Measurements from ENCODE around the gene SMIM15.

SMIM15 gene

GRCh38 chr5:61159070-61159469 is 3.2 kb downstream of the SMIM15 start:
- no peak for DNase-seq

GRCh38 chr5:61151893-61152292 is 10.4 kb downstream of the SMIM15 start:
- DNase-seq, result no peak

- DNase-seq, result no peak
Observed at GRCh38 chr5:61148515-61148914, 13.8 kb downstream of the SMIM15 start.

DNA sequence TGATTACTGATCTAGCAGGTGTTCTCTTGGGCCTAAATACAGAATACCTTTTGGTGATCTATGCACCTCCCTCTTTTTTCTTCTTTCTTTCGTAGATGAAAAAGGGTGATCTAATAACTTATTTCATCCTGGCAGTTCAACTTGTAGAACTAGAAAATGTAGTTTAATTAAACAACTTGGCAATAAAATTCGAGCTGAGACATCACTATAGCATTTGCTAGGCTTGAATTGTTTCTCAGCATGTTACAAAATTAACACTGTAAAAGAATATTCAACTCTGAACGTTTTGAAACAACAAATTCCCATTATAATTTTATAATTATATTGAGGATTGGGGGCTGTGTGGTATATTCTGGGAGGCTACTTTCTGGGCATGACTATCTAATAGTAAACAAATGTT is 19.5 kb downstream of the SMIM15 start:
- DNase-seq, result no peak

GRCh38 chr5:61142391-61142790 is 19.9 kb downstream of the SMIM15 start:
- DNase-seq, result no peak

DNA sequence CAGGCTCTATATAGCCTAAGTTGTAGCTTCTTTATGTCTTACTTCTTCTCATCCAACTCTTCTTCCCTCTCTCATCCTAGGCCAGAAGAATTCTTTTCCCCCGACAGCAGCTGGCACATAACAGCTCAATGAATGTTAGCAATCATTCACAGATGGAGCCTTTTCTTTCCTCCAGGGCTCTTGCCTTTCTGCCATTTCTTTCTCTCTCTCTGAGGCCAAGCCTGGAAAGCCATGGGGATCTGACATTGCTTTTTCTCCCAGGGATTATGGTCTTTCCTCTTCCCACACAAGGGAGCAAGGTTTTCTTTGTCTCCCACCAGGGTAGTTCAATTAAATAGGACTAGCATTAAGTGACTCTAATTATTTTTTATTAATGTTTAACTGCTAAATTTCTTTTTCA is 20.5 kb downstream of the SMIM15 start:
- no peak for DNase-seq

DNA sequence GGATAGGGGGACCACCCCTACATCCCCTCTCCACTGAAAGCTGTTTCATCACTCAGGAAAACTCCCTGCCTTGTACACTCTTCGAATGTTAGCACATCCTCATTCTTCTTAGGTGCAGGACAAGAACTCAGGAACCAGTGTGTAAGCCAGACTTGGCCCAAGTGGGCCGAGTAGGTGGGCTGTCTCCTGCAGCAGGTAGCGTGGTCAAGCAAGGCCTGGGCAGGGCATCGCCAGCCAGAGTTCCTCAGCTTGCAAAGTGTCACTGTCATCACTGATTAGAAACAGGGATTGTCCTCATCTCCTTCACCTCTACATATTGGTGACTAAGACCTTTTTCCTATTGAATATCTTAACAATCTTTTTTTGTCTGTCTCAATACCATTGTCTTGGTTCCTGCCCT is 22.3 kb downstream of the SMIM15 start:
- no peak for DNase-seq

GRCh38 chr5:61139094-61139873 is 23.0 kb downstream of the SMIM15 start:
- no peak for DNase-seq

- no peak for DNase-seq
Observed at GRCh38 chr5:61137835-61138234, 24.4 kb downstream of the SMIM15 start.

DNA sequence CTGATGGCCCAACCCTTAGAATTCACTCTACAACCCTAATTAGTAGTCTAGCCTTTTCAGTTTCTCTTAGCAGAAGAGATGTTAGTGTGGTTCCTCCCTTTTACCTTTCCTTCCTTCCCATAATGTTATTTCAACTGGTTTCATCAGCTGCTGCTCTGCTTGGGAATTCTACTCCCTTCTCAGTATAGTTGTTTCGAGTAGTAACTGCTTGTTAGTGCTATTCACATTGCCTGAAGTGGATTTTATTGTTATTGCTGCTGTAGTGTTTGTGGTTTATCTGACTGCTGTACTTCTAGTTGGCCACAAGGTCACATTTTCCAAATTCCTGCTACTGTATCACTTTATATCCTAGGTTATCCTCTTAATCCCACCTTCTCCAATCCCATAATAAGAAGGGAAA is 29.7 kb downstream of the SMIM15 start:
- DNase-seq, result no peak

DNA sequence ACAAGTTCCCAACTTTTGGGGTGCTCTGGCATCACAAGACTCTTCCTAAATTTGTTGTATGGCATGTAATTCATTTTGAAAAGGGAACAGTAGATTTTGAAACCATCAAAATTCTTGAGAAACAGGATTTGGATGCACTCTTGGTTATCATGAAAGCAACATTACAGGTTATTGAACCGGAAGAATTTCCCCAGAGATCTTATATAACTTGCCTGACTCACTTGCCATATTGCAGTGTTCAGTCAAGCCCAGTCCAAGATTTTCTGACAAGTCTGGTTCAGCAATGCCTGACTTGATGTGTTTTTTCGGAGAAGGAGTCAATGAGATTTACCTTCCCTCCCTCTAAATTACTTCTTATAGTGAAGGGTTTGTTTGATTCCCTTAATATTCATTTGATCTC is 32.0 kb downstream of the SMIM15 start:
- DNase-seq, result no peak

- DNase-seq, result no peak
Observed at GRCh38 chr5:61123145-61123544, 39.1 kb downstream of the SMIM15 start.

DNA sequence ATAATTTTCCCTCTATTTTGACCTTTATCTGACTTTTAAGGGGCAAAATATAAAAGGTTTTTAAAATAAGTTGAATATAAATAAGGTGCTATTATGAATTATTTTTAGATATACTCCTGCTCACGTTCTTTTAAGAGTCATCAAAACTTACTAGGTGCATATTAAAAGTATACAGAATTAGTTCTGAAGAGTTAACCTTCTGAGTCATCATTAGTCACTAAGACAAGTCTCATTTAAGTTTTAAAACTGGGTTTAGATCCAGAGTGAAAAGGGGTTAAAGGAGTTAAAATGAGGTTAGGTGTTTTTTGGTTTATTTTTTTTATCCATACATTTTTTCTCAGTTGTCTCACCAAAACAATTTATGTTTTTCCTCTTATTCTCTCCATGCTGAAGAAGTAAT is 41.7 kb downstream of the SMIM15 start:
- no peak for DNase-seq

DNA sequence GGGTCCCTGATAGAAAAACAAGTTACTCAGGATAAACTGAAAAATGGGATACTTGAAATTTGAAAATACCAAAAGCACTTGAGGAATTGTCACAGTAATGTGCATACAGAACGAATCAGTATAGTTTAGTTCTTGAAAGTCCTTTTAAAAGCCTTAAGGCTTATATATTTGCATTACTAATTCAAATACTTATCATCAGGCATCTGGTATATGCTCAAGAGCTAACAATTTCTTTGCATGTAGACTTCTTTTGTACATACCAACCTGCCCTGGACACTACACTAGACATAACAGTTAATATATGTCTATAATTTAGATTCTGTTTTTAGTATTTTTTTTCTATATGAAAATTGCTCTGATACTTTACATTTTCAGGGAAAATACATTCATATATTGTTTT is 43.2 kb downstream of the SMIM15 start:
- DNase-seq, result no peak

GRCh38 chr5:61115968-61116367 is 46.3 kb downstream of the SMIM15 start:
- no peak for DNase-seq

GRCh38 chr5:61114441-61114840 is 47.8 kb downstream of the SMIM15 start:
- no peak for DNase-seq
